ENCODE results near the gene PKD1L1.

GRCh38 chr7:47990592-47990991, 42.3 kb upstream of the PKD1L1 start:
- TF ChIP-seq REST (tag by site-specific recombination; IDR thresholded peaks at IDR 0.05): no peak
- no peak for TF ChIP-seq YY1 (tag by site-specific recombination; IDR thresholded peaks at IDR 0.05)
- TF ChIP-seq ZNF624 (tag by site-specific recombination; IDR thresholded peaks at IDR 0.05): no peak
- no peak for TF ChIP-seq ZNF24 (tag by site-specific recombination; IDR thresholded peaks at IDR 0.05)
- TF ChIP-seq ATF2 (tag by site-specific recombination; IDR thresholded peaks at IDR 0.05; ENCODE audit: low read depth): no peak
- no peak for TF ChIP-seq ZNF514 (tag by site-specific recombination; IDR thresholded peaks at IDR 0.05)
- no peak for TF ChIP-seq CTCF (tag by site-specific recombination; IDR thresholded peaks at IDR 0.05)
- TF ChIP-seq ZNF214 (tag by site-specific recombination; IDR thresholded peaks at IDR 0.05; ENCODE audit: borderline replicate concordance): no peak
- TF ChIP-seq SCRT2 (tag by site-specific recombination; IDR thresholded peaks at IDR 0.05): no peak
- no peak for TF ChIP-seq ZSCAN18 (tag by site-specific recombination; IDR thresholded peaks at IDR 0.05)
- no peak for TF ChIP-seq ZNF362 (tag by site-specific recombination; IDR thresholded peaks at IDR 0.05)
- no peak for TF ChIP-seq ZNF184 (tag by site-specific recombination; IDR thresholded peaks at IDR 0.05)
- TF ChIP-seq TCF7L2 (IDR thresholded peaks at IDR 0.05; ENCODE audit: borderline replicate concordance, low read depth, low read length): no peak

Data from HEK293 (cell line).